Calu3 (cell line): ENCODE data around the gene RSPH10B. TPM values are rescaled to one million over a fixed set of nuclear protein-coding genes. Genes with fewer than 3 reads are reported as not detected.

ENCODE experiments used
- total RNA-seq: library from RNA; stranded (reverse); gene quantifications from 2 replicates; pipeline ENCODE4 v1.2.3, GENCODE V29; 2022

RSPH10B gene
- total RNA-seq, 1 experiment from 2014 or later: 0.33 TPM

Other genes starting within 250 kb of the RSPH10B start
- 45.7 and 48.7 TPM in 2 replicates for gene RNF216, start 189.0 kb downstream of the RSPH10B start, total RNA-seq
- gene OCM, start 89.9 kb downstream of the RSPH10B start, total RNA-seq: not detected in 2 replicates
- gene CCZ1, start 72.0 kb downstream of the RSPH10B start, total RNA-seq: 138 and 144 TPM in 2 replicates
- 32.6 and 33.2 TPM in 2 replicates for gene PMS2, start 38.4 kb upstream of the RSPH10B start, total RNA-seq
- 74.2 and 85.9 TPM in 2 replicates for gene AIMP2, start 38.6 kb upstream of the RSPH10B start, total RNA-seq
- gene ANKRD61, start 60.7 kb upstream of the RSPH10B start, total RNA-seq: 0.47 and 0.59 TPM in 2 replicates
- gene EIF2AK1, start 88.5 kb upstream of the RSPH10B start, total RNA-seq: 182 and 197 TPM in 2 replicates
- gene USP42, start 134.3 kb upstream of the RSPH10B start, total RNA-seq: 19.6 and 20.5 TPM in 2 replicates